ENCODE data around the gene TOLLIP.

GRCh38 chr11:1352696-1353382 is 43.4 kb upstream of the TOLLIP start:
- TF ChIP-seq CREB1 (IDR thresholded peaks at IDR 0.05; ENCODE audit: low read depth) (no peak), RAD21 (IDR thresholded peaks at IDR 0.05; ENCODE audit: low read depth) (no peak), EGR1 (IDR thresholded peaks at IDR 0.05) (no peak), CEBPB (IDR thresholded peaks at IDR 0.05) (no peak), NFIC (IDR thresholded peaks at IDR 0.05) (no peak), EP300 (IDR thresholded peaks at IDR 0.05; ENCODE audit: borderline replicate concordance) (no peak)
- TF ChIP-seq, protein P1, sequence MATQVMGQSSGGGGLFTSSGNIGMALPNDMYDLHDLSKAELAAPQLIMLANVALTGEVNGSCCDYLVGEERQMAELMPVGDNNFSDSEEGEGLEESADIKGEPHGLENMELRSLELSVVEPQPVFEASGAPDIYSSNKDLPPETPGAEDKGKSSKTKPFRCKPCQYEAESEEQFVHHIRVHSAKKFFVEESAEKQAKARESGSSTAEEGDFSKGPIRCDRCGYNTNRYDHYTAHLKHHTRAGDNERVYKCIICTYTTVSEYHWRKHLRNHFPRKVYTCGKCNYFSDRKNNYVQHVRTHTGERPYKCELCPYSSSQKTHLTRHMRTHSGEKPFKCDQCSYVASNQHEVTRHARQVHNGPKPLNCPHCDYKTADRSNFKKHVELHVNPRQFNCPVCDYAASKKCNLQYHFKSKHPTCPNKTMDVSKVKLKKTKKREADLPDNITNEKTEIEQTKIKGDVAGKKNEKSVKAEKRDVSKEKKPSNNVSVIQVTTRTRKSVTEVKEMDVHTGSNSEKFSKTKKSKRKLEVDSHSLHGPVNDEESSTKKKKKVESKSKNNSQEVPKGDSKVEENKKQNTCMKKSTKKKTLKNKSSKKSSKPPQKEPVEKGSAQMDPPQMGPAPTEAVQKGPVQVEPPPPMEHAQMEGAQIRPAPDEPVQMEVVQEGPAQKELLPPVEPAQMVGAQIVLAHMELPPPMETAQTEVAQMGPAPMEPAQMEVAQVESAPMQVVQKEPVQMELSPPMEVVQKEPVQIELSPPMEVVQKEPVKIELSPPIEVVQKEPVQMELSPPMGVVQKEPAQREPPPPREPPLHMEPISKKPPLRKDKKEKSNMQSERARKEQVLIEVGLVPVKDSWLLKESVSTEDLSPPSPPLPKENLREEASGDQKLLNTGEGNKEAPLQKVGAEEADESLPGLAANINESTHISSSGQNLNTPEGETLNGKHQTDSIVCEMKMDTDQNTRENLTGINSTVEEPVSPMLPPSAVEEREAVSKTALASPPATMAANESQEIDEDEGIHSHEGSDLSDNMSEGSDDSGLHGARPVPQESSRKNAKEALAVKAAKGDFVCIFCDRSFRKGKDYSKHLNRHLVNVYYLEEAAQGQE (IDR thresholded peaks at IDR 0.05; ENCODE audit: low read depth): no peak
- TF ChIP-seq, protein P2, sequence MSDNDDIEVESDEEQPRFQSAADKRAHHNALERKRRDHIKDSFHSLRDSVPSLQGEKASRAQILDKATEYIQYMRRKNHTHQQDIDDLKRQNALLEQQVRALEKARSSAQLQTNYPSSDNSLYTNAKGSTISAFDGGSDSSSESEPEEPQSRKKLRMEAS (IDR thresholded peaks at IDR 0.05): no peak

All from Ishikawa (cell line).